Bronchial epithelial cell (primary cell): ENCODE results near the gene CYBB. TPM values are rescaled to one million over a fixed set of nuclear protein-coding genes. Genes with fewer than 3 reads are reported as not detected.

Source experiments
- DNase-seq: peaks from one replicate; pipeline ENCODE4 v3.0.0-alpha.2; 2010; ENCODE audit warnings: low read depth
- FAIRE-seq: peaks from 2 replicates; lab custom pipeline; 2011; peaks lifted over from hg19 to GRCh38; lab: Jason Lieb, UNC
- H3K27me3 ChIP-seq: 2 replicates; pipeline ENCODE4 v1.5.1; 2011; ENCODE audit warnings: low read length; ENCODE audit not compliant: control insufficient read depth, insufficient read depth
- H3K36me3 ChIP-seq: 2 replicates; pipeline ENCODE4 v1.5.1; 2011; ENCODE audit warnings: low read length; ENCODE audit not compliant: control insufficient read depth, insufficient read depth
- H3K4me3 ChIP-seq: 2 replicates; pipeline ENCODE4 v1.5.1; 2011; ENCODE audit warnings: mild to moderate bottlenecking, low read depth, low read length, control low read depth
- CTCF ChIP-seq: IDR thresholded peaks from 2 replicates; pipeline ENCODE4 v1.5.1; 2011; ENCODE audit warnings: mild to moderate bottlenecking, moderate library complexity, low read length, control low read depth, inconsistent platforms; ENCODE audit not compliant: insufficient read depth, severe bottlenecking
- total RNA-seq: library from RNA; depleted of rRNA; stranded (reverse); fragments of >200 nt; gene quantifications from 2 replicates; pipeline ENCODE4 v1.2.1, GENCODE V29; 2014

Gene CYBB
- total RNA-seq, 1 donor from 2014 or later: not detected

- FAIRE-seq (no peak), DNase-seq (no peak)
- no peaks in the 10 kb centered on the region for H3K27me3 ChIP-seq
- no peak for TF ChIP-seq CTCF
- H3K4me3 ChIP-seq: no peak overlapping the region
- no peaks in the 10 kb centered on the region for H3K36me3 ChIP-seq
Measured at GRCh38 chrX:37776987-37777325, 2.9 kb upstream of the CYBB start.

GRCh38 chrX:37781081-37781480 lies 1.2 kb downstream of the CYBB start:
- no peak for FAIRE-seq
- TF ChIP-seq CTCF: no peak
- no peak for DNase-seq
- Histone ChIP-seq H3K36me3 (no peaks in the 10 kb centered on the region), H3K4me3 (no peak overlapping the region), H3K27me3 (no peaks in the 10 kb centered on the region)

- Histone ChIP-seq H3K36me3 (no peaks in the 10 kb centered on the region), H3K27me3 (no peaks in the 10 kb centered on the region), H3K4me3 (no peak overlapping the region)
- TF ChIP-seq CTCF: no peak
- FAIRE-seq: no peak
- no peak for DNase-seq
Measured at GRCh38 chrX:37781814-37782213, 2.0 kb downstream of the CYBB start.

- no peak for TF ChIP-seq CTCF
- DNase-seq (no peak), FAIRE-seq (no peak)
- Histone ChIP-seq H3K36me3 (no peaks in the 10 kb centered on the region), H3K27me3 (no peaks in the 10 kb centered on the region), H3K4me3 (no peak overlapping the region)
Measured at GRCh38 chrX:37782359-37782758, 2.5 kb downstream of the CYBB start.

- no peak overlapping the region for H3K4me3 ChIP-seq
- H3K36me3 ChIP-seq: no peaks in the 10 kb centered on the region
- no peaks in the 10 kb centered on the region for H3K27me3 ChIP-seq
- TF ChIP-seq CTCF: no peak
- FAIRE-seq (no peak), DNase-seq (no peak)
Measured at GRCh38 chrX:37783305-37783704, 3.4 kb downstream of the CYBB start.

GRCh38 chrX:37785569-37785968 lies 5.7 kb downstream of the CYBB start:
- no peak for TF ChIP-seq CTCF
- no peaks in the 10 kb centered on the region for H3K36me3 ChIP-seq
- peak; percentile 26 for DNase-seq
- no peak overlapping the region for H3K4me3 ChIP-seq
- no peaks in the 10 kb centered on the region for H3K27me3 ChIP-seq
- no peak for FAIRE-seq
